Endodermal cell (in vitro differentiated cells): Measurements from ENCODE around the gene ZMYND8. TPM values are rescaled to one million over a fixed set of nuclear protein-coding genes. Genes with fewer than 3 reads are reported as not detected.
A peak's percentile ranks its signal among the peaks of the same experiment; 100 is the strongest.

Experiments
- DNase-seq: peaks from one replicate; pipeline ENCODE4 v3.0.0-alpha.2; 2017
- H3K27ac ChIP-seq: 2 replicates; pipeline ENCODE4 v1.5.1; 2013; ENCODE audit warnings: mild to moderate bottlenecking, low read depth, low read length, moderate library complexity
- H3K27me3 ChIP-seq: 2 replicates; pipeline ENCODE4 v1.6.1; 2013; ENCODE audit warnings: mild to moderate bottlenecking, low read length, moderate library complexity; ENCODE audit not compliant: insufficient read depth, control insufficient read depth, poor library complexity, severe bottlenecking
- H3K36me3 ChIP-seq: 2 replicates; pipeline ENCODE4 v1.7.0; 2013; ENCODE audit warnings: mild to moderate bottlenecking, low read length, moderate library complexity; ENCODE audit not compliant: control insufficient read depth, insufficient read depth
- H3K4me1 ChIP-seq: one replicate; pipeline ENCODE4 v1.7.0; 2013; ENCODE audit warnings: low read length; ENCODE audit not compliant: control insufficient read depth, insufficient read depth
- H3K4me3 ChIP-seq: 2 replicates; pipeline ENCODE4 v1.5.1; 2013; ENCODE audit warnings: mild to moderate bottlenecking, low read length, moderate library complexity
- H3K9ac ChIP-seq: 2 replicates; pipeline ENCODE4 v1.6.1; 2013; ENCODE audit warnings: mild to moderate bottlenecking, low read length, moderate library complexity; ENCODE audit not compliant: poor library complexity, severe bottlenecking; ENCODE audit errors: extremely low read depth
- H3K9me3 ChIP-seq: 2 replicates; pipeline ENCODE4 v1.6.1; 2013; ENCODE audit warnings: mild to moderate bottlenecking, low read length, moderate library complexity; ENCODE audit not compliant: control insufficient read depth
- H3K27ac Mint-ChIP-seq: 2 replicates; pipeline ENCODE4 v1.8.0; 2020; ENCODE audit warnings: mixed read lengths
- H3K27me3 Mint-ChIP-seq: 2 replicates; pipeline ENCODE4 v1.8.0; 2021; ENCODE audit warnings: mild to moderate bottlenecking, mixed read lengths; ENCODE audit not compliant: insufficient read depth
- H3K36me3 Mint-ChIP-seq: 2 replicates; pipeline ENCODE4 v1.8.0; 2020; ENCODE audit warnings: low read depth, mixed read lengths
- H3K4me1 Mint-ChIP-seq: 2 replicates; pipeline ENCODE4 v1.8.0; 2020; ENCODE audit warnings: mixed read lengths
- H3K4me3 Mint-ChIP-seq: 2 replicates; pipeline ENCODE4 v1.8.0; 2020; ENCODE audit warnings: mild to moderate bottlenecking, moderate library complexity, mixed read lengths
- H3K9me3 Mint-ChIP-seq: 2 replicates; pipeline ENCODE4 v1.8.0; 2020; ENCODE audit warnings: mild to moderate bottlenecking, mixed read lengths
- CTCF ChIP-seq: fragments of 200-600 bp; sonication (generic); conservative IDR thresholded peaks from 2 replicates; pipeline ENCODE4 v1.5.0; 2021; ENCODE audit warnings: antibody characterized with exemption, mild to moderate bottlenecking
- WGBS, 2 experiments: methylation state at CpG; one replicate each; pipeline versions ENCODE4 v1.1.5 to v1.1.7; 2013; ENCODE audit warnings: missing lambda C conversion rate in 2 of 2, mixed read lengths in 1 of 2; ENCODE audit not compliant: insufficient coverage in 1 of 2, insufficient read length in 1 of 2; 5-methylcytosine and 5-hydroxymethylcytosine counted together
- total RNA-seq, 2 donors: library from RNA; stranded (reverse); fragmentation: NEBNext Ultra II Directional in 1 of 2; extraction: Animal tissue kit (Norgen Biotek cat#: 25700) in 1 of 2; gene quantifications; 2 replicates in 1 of 2; 3 replicates in 1 of 2; pipeline ENCODE4 v1.2.1, GENCODE V29; 2021

The ZMYND8 gene
- total RNA-seq, 2 donors from 2014 or later, result 85.0 to 99.9 TPM

GRCh38 chr20:47362361-47363219 lies 6.1 kb upstream of the ZMYND8 start:
- Mint-ChIP-seq H3K36me3 (peaks cover 10% of the 10 kb centered on the region), H3K9me3 (no peaks in the 10 kb centered on the region), H3K27me3 (no peaks in the 10 kb centered on the region), H3K4me3 (no peak overlapping the region), H3K27ac (peak overlapping the region; percentile 7), H3K4me1 (peaks cover 46% of the 10 kb centered on the region)
- no peak overlapping the region for H3K9ac ChIP-seq
- no peaks in the 10 kb centered on the region for H3K36me3 ChIP-seq
- peaks cover 31% of the 10 kb centered on the region for H3K4me1 ChIP-seq
- H3K9me3 ChIP-seq, result no peaks in the 10 kb centered on the region
- no peak overlapping the region for H3K27ac ChIP-seq
- 84 to 89% methylated on average over 15 to 17 of the region's 17 CpGs for whole genome bisulfite sequencing, 2 experiments
- DNase-seq, result no peak
- no peak for TF ChIP-seq CTCF
- no peak overlapping the region for H3K4me3 ChIP-seq
- H3K27me3 ChIP-seq, result no peaks in the 10 kb centered on the region

GRCh38 chr20:47361057-47361915 lies 4.8 kb upstream of the ZMYND8 start:
- H3K9me3 ChIP-seq, result no peaks in the 10 kb centered on the region
- no peak overlapping the region for H3K4me3 ChIP-seq
- H3K27me3 Mint-ChIP-seq, result no peaks in the 10 kb centered on the region
- H3K36me3 ChIP-seq, result no peaks in the 10 kb centered on the region
- H3K9me3 Mint-ChIP-seq, result no peaks in the 10 kb centered on the region
- TF ChIP-seq CTCF, result no peak
- H3K4me1 ChIP-seq, result peaks cover 40% of the 10 kb centered on the region
- H3K9ac ChIP-seq, result peak overlapping the region; percentile 6
- no peak for DNase-seq
- peak overlapping the region; percentile 26 for H3K4me3 Mint-ChIP-seq
- H3K27ac Mint-ChIP-seq, result no peak overlapping the region
- H3K4me1 Mint-ChIP-seq, result peaks cover 59% of the 10 kb centered on the region
- peaks cover 5% of the 10 kb centered on the region for H3K36me3 Mint-ChIP-seq
- no peaks in the 10 kb centered on the region for H3K27me3 ChIP-seq
- H3K27ac ChIP-seq, result peak overlapping the region; percentile 87
- WGBS, 2 experiments, result 76 to 81% methylated on average over 4 to 18 of the region's 18 CpGs

GRCh38 chr20:47360297-47361056 lies 4.0 kb upstream of the ZMYND8 start:
- peak overlapping the region; percentile 87 for H3K27ac ChIP-seq
- no peak overlapping the region for H3K4me3 ChIP-seq
- H3K4me3 Mint-ChIP-seq, result peak overlapping the region; percentile 26
- H3K36me3 Mint-ChIP-seq, result peaks cover 5% of the 10 kb centered on the region
- peak; percentile 87 for DNase-seq
- H3K27me3 ChIP-seq, result no peaks in the 10 kb centered on the region
- peak overlapping the region; percentile 6 for H3K9ac ChIP-seq
- H3K9me3 ChIP-seq, result no peaks in the 10 kb centered on the region
- H3K27ac Mint-ChIP-seq, result no peak overlapping the region
- H3K9me3 Mint-ChIP-seq, result no peaks in the 10 kb centered on the region
- no peaks in the 10 kb centered on the region for H3K27me3 Mint-ChIP-seq
- no peaks in the 10 kb centered on the region for H3K36me3 ChIP-seq
- peaks cover 60% of the 10 kb centered on the region for H3K4me1 Mint-ChIP-seq
- peaks cover 40% of the 10 kb centered on the region for H3K4me1 ChIP-seq
- 29 to 48% methylated on average over 9 to 19 of the region's 19 CpGs for WGBS, 2 experiments
- TF ChIP-seq CTCF, result no peak
